Left hindlimb (tissue), 1 donor: ENCODE results near the gene SIMC1.

Experiments used
- DNase-seq: peaks from one replicate; pipeline ENCODE4 v3.0.0-alpha.2; 2018

SIMC1 gene

GRCh38 chr5:176389135-176390123, 151.2 kb downstream of the SIMC1 start:
- no peak for DNase-seq

GRCh38 chr5:176391479-176391878, 153.3 kb downstream of the SIMC1 start:
- no peak for DNase-seq

GRCh38 chr5:176391999-176392398, 153.8 kb downstream of the SIMC1 start:
- DNase-seq = no peak

- no peak for DNase-seq
Measured at GRCh38 chr5:176392526-176392925, 154.3 kb downstream of the SIMC1 start.

- DNase-seq = no peak
Measured at GRCh38 chr5:176394096-176394495, 155.9 kb downstream of the SIMC1 start.

- DNase-seq = no peak
Measured at GRCh38 chr5:176394881-176395675, 156.9 kb downstream of the SIMC1 start.
